ENCODE measurements around the gene ERN1.
"Not testable (repeated sequence)": the region's sequence is repeated elsewhere in the genome, so short reads cannot be mapped to it uniquely, and the experiment has no call there.

The ERN1 gene

GRCh38 chr17:64008346-64008745, 121.6 kb downstream of the ERN1 start:
- DNase-seq (ENCODE audit: low read depth, low spot score), result no peak
- Histone ChIP-seq H3K4me3 (ENCODE audit: low read length) (no peak overlapping the region), H3K9me3 (ENCODE audit: control insufficient read depth, insufficient read depth, low read length) (no peaks in the 10 kb centered on the region), H3K27me3 (ENCODE audit: control insufficient read depth, insufficient read depth, low read length) (no peaks in the 10 kb centered on the region), H3K36me3 (ENCODE audit: control insufficient read depth, insufficient read depth, low read length) (no peaks in the 10 kb centered on the region), H3K4me1 (ENCODE audit: control insufficient read depth, insufficient read depth, low read length) (no peaks in the 10 kb centered on the region; the same call in 1 of the 2 replicates), H3K27ac (ENCODE audit: low read length) (no peak overlapping the region)
- no CpG with 5 or more reads among the region's 5 CpGs for whole genome bisulfite sequencing (ENCODE audit: insufficient coverage, insufficient read length)

- no CpG with 5 or more reads among the region's 5 CpGs for WGBS (ENCODE audit: insufficient coverage, insufficient read length)
- Histone ChIP-seq H3K4me3 (ENCODE audit: low read length) (no peak overlapping the region), H3K27ac (ENCODE audit: low read length) (no peak overlapping the region), H3K4me1 (ENCODE audit: control insufficient read depth, insufficient read depth, low read length) (no peaks in the 10 kb centered on the region; the same call in 1 of the 2 replicates), H3K27me3 (ENCODE audit: control insufficient read depth, insufficient read depth, low read length) (no peaks in the 10 kb centered on the region), H3K36me3 (ENCODE audit: control insufficient read depth, insufficient read depth, low read length) (no peaks in the 10 kb centered on the region), H3K9me3 (ENCODE audit: control insufficient read depth, insufficient read depth, low read length) (no peaks in the 10 kb centered on the region)
- DNase-seq (ENCODE audit: low read depth, low spot score), result no peak
Observed at GRCh38 chr17:64007838-64008282, 122.1 kb downstream of the ERN1 start.

- DNase-seq (ENCODE audit: low read depth, low spot score); H3K4me1 ChIP-seq (ENCODE audit: control insufficient read depth, insufficient read depth, low read length); H3K27ac ChIP-seq (ENCODE audit: low read length); H3K27me3 ChIP-seq (ENCODE audit: control insufficient read depth, insufficient read depth, low read length); H3K4me3 ChIP-seq (ENCODE audit: low read length); H3K36me3 ChIP-seq (ENCODE audit: control insufficient read depth, insufficient read depth, low read length); H3K9me3 ChIP-seq (ENCODE audit: control insufficient read depth, insufficient read depth, low read length): not testable (repeated sequence)
- no CpG with 5 or more reads among the region's 5 CpGs for WGBS (ENCODE audit: insufficient coverage, insufficient read length)
Observed at GRCh38 chr17:64007089-64007837, 122.7 kb downstream of the ERN1 start.

GRCh38 chr17:64006361-64007088, 123.4 kb downstream of the ERN1 start:
- DNase-seq (ENCODE audit: low read depth, low spot score), result no peak
- Histone ChIP-seq H3K9me3 (ENCODE audit: control insufficient read depth, insufficient read depth, low read length) (no peaks in the 10 kb centered on the region), H3K27me3 (ENCODE audit: control insufficient read depth, insufficient read depth, low read length) (no peaks in the 10 kb centered on the region), H3K27ac (ENCODE audit: low read length) (no peak overlapping the region), H3K36me3 (ENCODE audit: control insufficient read depth, insufficient read depth, low read length) (no peaks in the 10 kb centered on the region), H3K4me1 (ENCODE audit: control insufficient read depth, insufficient read depth, low read length) (no peaks in the 10 kb centered on the region; the same call in 1 of the 2 replicates), H3K4me3 (ENCODE audit: low read length) (no peak overlapping the region)
- no CpG with 5 or more reads among the region's 13 CpGs for WGBS (ENCODE audit: insufficient coverage, insufficient read length)

- DNase-seq (ENCODE audit: low read depth, low spot score), result no peak
- Histone ChIP-seq H3K27ac (ENCODE audit: low read length) (no peak overlapping the region), H3K4me1 (ENCODE audit: control insufficient read depth, insufficient read depth, low read length) (no peaks in the 10 kb centered on the region; the same call in 1 of the 2 replicates), H3K36me3 (ENCODE audit: control insufficient read depth, insufficient read depth, low read length) (no peaks in the 10 kb centered on the region), H3K27me3 (ENCODE audit: control insufficient read depth, insufficient read depth, low read length) (no peaks in the 10 kb centered on the region), H3K9me3 (ENCODE audit: control insufficient read depth, insufficient read depth, low read length) (no peaks in the 10 kb centered on the region), H3K4me3 (ENCODE audit: low read length) (no peak overlapping the region)
- WGBS (ENCODE audit: insufficient coverage, insufficient read length), result no CpG with 5 or more reads among the region's 6 CpGs
Observed at GRCh38 chr17:64005734-64006167, 124.2 kb downstream of the ERN1 start.

GRCh38 chr17:64004903-64005733, 124.8 kb downstream of the ERN1 start:
- H3K27me3 ChIP-seq (ENCODE audit: control insufficient read depth, insufficient read depth, low read length), result no peaks in the 10 kb centered on the region
- H3K36me3 ChIP-seq (ENCODE audit: control insufficient read depth, insufficient read depth, low read length), result no peaks in the 10 kb centered on the region
- no peaks in the 10 kb centered on the region for H3K9me3 ChIP-seq (ENCODE audit: control insufficient read depth, insufficient read depth, low read length)
- H3K27ac ChIP-seq (ENCODE audit: low read length), result no peak overlapping the region
- DNase-seq (ENCODE audit: low read depth, low spot score), result no peak
- H3K4me3 ChIP-seq (ENCODE audit: low read length), result no peak overlapping the region
- H3K4me1 ChIP-seq (ENCODE audit: control insufficient read depth, insufficient read depth, low read length), result no peaks in the 10 kb centered on the region; the same call in 1 of the 2 replicates
- no CpG with 5 or more reads among the region's 19 CpGs for WGBS (ENCODE audit: insufficient coverage, insufficient read length)

GRCh38 chr17:64004218-64004770, 125.7 kb downstream of the ERN1 start:
- H3K36me3 ChIP-seq (ENCODE audit: control insufficient read depth, insufficient read depth, low read length), result no peaks in the 10 kb centered on the region
- H3K4me1 ChIP-seq (ENCODE audit: control insufficient read depth, insufficient read depth, low read length), result no peaks in the 10 kb centered on the region; the same call in 1 of the 2 replicates
- WGBS (ENCODE audit: insufficient coverage, insufficient read length), result no CpG with 5 or more reads among the region's 7 CpGs
- H3K27ac ChIP-seq (ENCODE audit: low read length), result no peak overlapping the region
- no peaks in the 10 kb centered on the region for H3K27me3 ChIP-seq (ENCODE audit: control insufficient read depth, insufficient read depth, low read length)
- DNase-seq (ENCODE audit: low read depth, low spot score), result no peak
- H3K9me3 ChIP-seq (ENCODE audit: control insufficient read depth, insufficient read depth, low read length), result no peaks in the 10 kb centered on the region
- no peak overlapping the region for H3K4me3 ChIP-seq (ENCODE audit: low read length)

- Histone ChIP-seq H3K27me3 (ENCODE audit: control insufficient read depth, insufficient read depth, low read length) (no peaks in the 10 kb centered on the region), H3K9me3 (ENCODE audit: control insufficient read depth, insufficient read depth, low read length) (no peaks in the 10 kb centered on the region), H3K4me1 (ENCODE audit: control insufficient read depth, insufficient read depth, low read length) (no peaks in the 10 kb centered on the region; the same call in 1 of the 2 replicates), H3K27ac (ENCODE audit: low read length) (no peak overlapping the region), H3K36me3 (ENCODE audit: control insufficient read depth, insufficient read depth, low read length) (no peaks in the 10 kb centered on the region), H3K4me3 (ENCODE audit: low read length) (no peak overlapping the region)
- no peak for DNase-seq (ENCODE audit: low read depth, low spot score)
- no CpG with 5 or more reads among the region's 13 CpGs for WGBS (ENCODE audit: insufficient coverage, insufficient read length)
Observed at GRCh38 chr17:64003526-64004121, 126.3 kb downstream of the ERN1 start.

- Histone ChIP-seq H3K4me1 (ENCODE audit: control insufficient read depth, insufficient read depth, low read length) (no peaks in the 10 kb centered on the region; the same call in 1 of the 2 replicates), H3K4me3 (ENCODE audit: low read length) (no peak overlapping the region), H3K27ac (ENCODE audit: low read length) (no peak overlapping the region), H3K36me3 (ENCODE audit: control insufficient read depth, insufficient read depth, low read length) (no peaks in the 10 kb centered on the region), H3K27me3 (ENCODE audit: control insufficient read depth, insufficient read depth, low read length) (no peaks in the 10 kb centered on the region), H3K9me3 (ENCODE audit: control insufficient read depth, insufficient read depth, low read length) (no peaks in the 10 kb centered on the region)
- no peak for DNase-seq (ENCODE audit: low read depth, low spot score)
- WGBS (ENCODE audit: insufficient coverage, insufficient read length), result no CpG with 5 or more reads among the region's 22 CpGs
Observed at GRCh38 chr17:64002658-64003525, 127.1 kb downstream of the ERN1 start.
